CD4-positive, alpha-beta T cell (primary cell): ENCODE data around the gene CAMSAP1. TPM values are rescaled to one million over a fixed set of nuclear protein-coding genes. Genes with fewer than 3 reads are reported as not detected.

Experiments used
- ATAC-seq: fragments of 200-7000 bp; cut with Tn5 transposase; one replicate; pipeline ENCODE4 v1.10.0; 2022; ENCODE audit warnings: mild to moderate bottlenecking; ENCODE audit not compliant: poor library complexity
- CTCF ChIA-PET: fragments of 350-600 bp; sonication (Branson Sonifier 250); formaldehyde crosslinking; loops from one replicate; lab custom pipeline; 2021; ENCODE audit warnings: antibody characterized with exemption, inconsistent platforms; lab: Charles Lee
- POLR2A ChIA-PET: fragments of 350-600 bp; sonication (Branson Sonifier 250); formaldehyde crosslinking; loops from one replicate; lab custom pipeline; 2021; ENCODE audit warnings: antibody characterized with exemption, inconsistent platforms; lab: Charles Lee
- DNase-seq, 14 experiments: peaks; one replicate each; pipeline ENCODE4 v3.0.0-alpha.2; 2013 to 2020; ENCODE audit warnings: mixed read lengths in 2 of 14
- H3K27ac ChIP-seq, 2 donors: one replicate each; pipeline versions ENCODE4 v1.5.1 to v1.7.0; 2013; ENCODE audit warnings: low read length in 2 of 2, low read depth in 1 of 2, mild to moderate bottlenecking in 1 of 2
- H3K27me3 ChIP-seq, 2 experiments: 1 replicate in 1 of 2; 2 replicates in 1 of 2; pipeline versions ENCODE4 v1.6.1 to v1.7.0; 2013; ENCODE audit warnings: low read length in 2 of 2, control low read depth in 1 of 2, mild to moderate bottlenecking in 1 of 2, moderate library complexity in 1 of 2; ENCODE audit not compliant: insufficient read depth in 2 of 2, control insufficient read depth in 1 of 2
- H3K36me3 ChIP-seq: one replicate; pipeline ENCODE4 v1.6.1; 2013; ENCODE audit warnings: low read length, control low read depth; ENCODE audit not compliant: insufficient read depth
- H3K4me1 ChIP-seq: one replicate; pipeline ENCODE4 v1.6.1; 2013; ENCODE audit warnings: low read length, control low read depth; ENCODE audit not compliant: insufficient read depth
- H3K4me3 ChIP-seq: one replicate; pipeline ENCODE4 v1.5.1; 2013; ENCODE audit warnings: mild to moderate bottlenecking, low read length, moderate library complexity
- H3K9me3 ChIP-seq, 2 experiments: 1 replicate in 1 of 2; 2 replicates in 1 of 2; pipeline versions ENCODE4 v1.6.1 to v1.7.0; 2013; ENCODE audit warnings: low read length in 2 of 2, mild to moderate bottlenecking in 2 of 2, control low read depth in 1 of 2, moderate library complexity in 1 of 2; ENCODE audit not compliant: control insufficient read depth in 1 of 2, insufficient read depth in 1 of 2
- H3K27ac Mint-ChIP-seq: one replicate; pipeline ENCODE4 v1.8.0; 2020; ENCODE audit warnings: mixed read lengths
- H3K27me3 Mint-ChIP-seq: one replicate; pipeline ENCODE4 v1.8.0; 2021; ENCODE audit warnings: mixed read lengths
- H3K36me3 Mint-ChIP-seq: one replicate; pipeline ENCODE4 v1.8.0; 2021; ENCODE audit warnings: low read depth, mixed read lengths
- H3K4me1 Mint-ChIP-seq: one replicate; pipeline ENCODE4 v1.8.0; 2021; ENCODE audit warnings: low read depth, mixed read lengths
- H3K4me3 Mint-ChIP-seq: one replicate; pipeline ENCODE4 v1.8.0; 2020; ENCODE audit warnings: mild to moderate bottlenecking, mixed read lengths
- H3K9me3 Mint-ChIP-seq: one replicate; pipeline ENCODE4 v1.8.0; 2020; ENCODE audit warnings: mixed read lengths
- CTCF ChIP-seq: fragments of 200-600 bp; IDR thresholded peaks from one replicate; pipeline ENCODE4 v1.8.0; 2022; ENCODE audit warnings: antibody characterized with exemption, mild to moderate bottlenecking
- intact Hi-C, 2 experiments: fragments of 100-400 bp; cut with DNase I in 1 of 2; cut with micrococcal nuclease in 1 of 2; formaldehyde crosslinking; loops; one replicate each; pipeline versions ENCODE4 v1.15.1 to v1.9.0; 2023 to 2025; cut with DNase I, micrococcal nuclease
- total RNA-seq, 174 experiments: library from RNA in 2 of 174; stranded (reverse) in 2 of 174; gene quantifications; one replicate each; pipeline ENCODE4 v1.2.3 and lab custom pipeline; 2021 to 2026

The CAMSAP1 gene
- total RNA-seq, 2 experiments from 2014 or later, result 16.8 to 18.2 TPM

- ChIA-PET CTCF (no interaction called here), POLR2A (no interaction called here)
- Histone ChIP-seq H3K4me1 (no peaks in the 10 kb centered on the region), H3K36me3 (no peaks in the 10 kb centered on the region), H3K9me3 (peaks cover 18 to 46% of the 10 kb centered on the region in 2 experiments), H3K4me3 (no peak overlapping the region), H3K27ac (no peak overlapping the region), H3K27me3 (no peaks in the 10 kb centered on the region)
- no peak for TF ChIP-seq CTCF
- ATAC-seq, result no peak
- Mint-ChIP-seq H3K27me3 (no peaks in the 10 kb centered on the region), H3K9me3 (no peaks in the 10 kb centered on the region), H3K27ac (no peak overlapping the region), H3K36me3 (no peaks in the 10 kb centered on the region), H3K4me3 (no peak overlapping the region), H3K4me1 (no peaks in the 10 kb centered on the region)
- intact Hi-C loops, result no loop called here
- DNase-seq, result no peak
Observed at GRCh38 chr9:135762921-135763320, 144.4 kb downstream of the CAMSAP1 start.

- no peaks in the 10 kb centered on the region for H3K27me3 Mint-ChIP-seq
- ChIA-PET CTCF (no interaction called here), POLR2A (no interaction called here)
- Histone ChIP-seq H3K4me1 (no peaks in the 10 kb centered on the region), H3K4me3 (no peak overlapping the region), H3K9me3 (peaks cover 12 to 43% of the 10 kb centered on the region in 2 experiments), H3K36me3 (no peaks in the 10 kb centered on the region), H3K27ac (no peak overlapping the region), H3K27me3 (no peaks in the 10 kb centered on the region)
- H3K36me3 Mint-ChIP-seq, result no peaks in the 10 kb centered on the region
- no peaks in the 10 kb centered on the region for H3K4me1 Mint-ChIP-seq
- no peaks in the 10 kb centered on the region for H3K9me3 Mint-ChIP-seq
- no peak for DNase-seq
- ATAC-seq, result no peak
- H3K4me3 Mint-ChIP-seq, result no peak overlapping the region
- intact Hi-C loops, result no loop called here
- TF ChIP-seq CTCF, result no peak
- no peak overlapping the region for H3K27ac Mint-ChIP-seq
Observed at GRCh38 chr9:135761845-135762168, 145.5 kb downstream of the CAMSAP1 start.

GRCh38 chr9:135761150-135761844, 146.0 kb downstream of the CAMSAP1 start:
- no peaks in the 10 kb centered on the region for H3K9me3 Mint-ChIP-seq
- no peak for ATAC-seq

More at GRCh38 chr9:135761150-135761844, 146.0 kb downstream of the CAMSAP1 start:
- Mint-ChIP-seq H3K4me1 (no peaks in the 10 kb centered on the region), H3K27ac (no peak overlapping the region), H3K4me3 (no peak overlapping the region), H3K36me3 (no peaks in the 10 kb centered on the region), H3K27me3 (no peaks in the 10 kb centered on the region)
- DNase-seq, result no peak
- intact Hi-C loops, result no loop called here
- Histone ChIP-seq H3K27me3 (no peaks in the 10 kb centered on the region), H3K36me3 (no peaks in the 10 kb centered on the region), H3K4me1 (no peaks in the 10 kb centered on the region), H3K9me3 (peaks cover 6 to 41% of the 10 kb centered on the region in 2 experiments), H3K4me3 (no peak overlapping the region), H3K27ac (no peak overlapping the region)
- ChIA-PET POLR2A (no interaction called here), CTCF (no interaction called here)
- TF ChIP-seq CTCF, result no peak
